ENCODE results near the gene NTHL1.

DNA sequence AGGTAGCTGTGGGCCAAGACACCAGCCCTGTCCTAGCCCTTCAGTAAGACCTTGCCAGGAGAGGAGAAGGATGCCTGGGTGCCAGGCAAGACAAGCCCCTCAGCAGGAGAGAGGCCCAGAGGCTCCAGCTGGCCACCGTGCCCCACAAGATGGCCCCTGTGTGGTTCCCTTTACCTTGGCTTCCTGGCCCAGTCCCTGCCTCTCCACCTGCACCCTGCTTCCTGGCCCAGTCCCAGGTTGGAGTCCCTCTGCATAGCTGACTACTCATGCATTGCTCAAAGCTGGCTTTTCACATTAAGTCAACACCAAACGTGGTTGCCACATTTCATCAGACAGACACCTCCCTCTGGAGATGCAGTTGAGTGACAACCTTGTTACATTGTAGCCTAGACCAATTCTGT, 53.9 kb downstream of the NTHL1 start:
- TF ChIP-seq, protein P1, sequence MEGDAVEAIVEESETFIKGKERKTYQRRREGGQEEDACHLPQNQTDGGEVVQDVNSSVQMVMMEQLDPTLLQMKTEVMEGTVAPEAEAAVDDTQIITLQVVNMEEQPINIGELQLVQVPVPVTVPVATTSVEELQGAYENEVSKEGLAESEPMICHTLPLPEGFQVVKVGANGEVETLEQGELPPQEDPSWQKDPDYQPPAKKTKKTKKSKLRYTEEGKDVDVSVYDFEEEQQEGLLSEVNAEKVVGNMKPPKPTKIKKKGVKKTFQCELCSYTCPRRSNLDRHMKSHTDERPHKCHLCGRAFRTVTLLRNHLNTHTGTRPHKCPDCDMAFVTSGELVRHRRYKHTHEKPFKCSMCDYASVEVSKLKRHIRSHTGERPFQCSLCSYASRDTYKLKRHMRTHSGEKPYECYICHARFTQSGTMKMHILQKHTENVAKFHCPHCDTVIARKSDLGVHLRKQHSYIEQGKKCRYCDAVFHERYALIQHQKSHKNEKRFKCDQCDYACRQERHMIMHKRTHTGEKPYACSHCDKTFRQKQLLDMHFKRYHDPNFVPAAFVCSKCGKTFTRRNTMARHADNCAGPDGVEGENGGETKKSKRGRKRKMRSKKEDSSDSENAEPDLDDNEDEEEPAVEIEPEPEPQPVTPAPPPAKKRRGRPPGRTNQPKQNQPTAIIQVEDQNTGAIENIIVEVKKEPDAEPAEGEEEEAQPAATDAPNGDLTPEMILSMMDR (IDR thresholded peaks at IDR 0.05) = no peak
- TF ChIP-seq POLR2A (IDR thresholded peaks at IDR 0.05) = no peak
- TF ChIP-seq EP300 (IDR thresholded peaks at IDR 0.05) = no peak
